ENCODE results near the gene GRPEL1. TPM values are rescaled to one million over a fixed set of nuclear protein-coding genes. Genes with fewer than 3 reads are reported as not detected.
A peak's percentile ranks its signal among the peaks of the same experiment; 100 is the strongest.

GRPEL1 gene
- total and polyA plus RNA-seq, 2 donors (not counting 1 experiment from before 2014, with no cell fraction given) = 16.3 to 42.7 TPM

- H3K4me3 ChIP-seq (replicated peaks in 1 of 4; ENCODE audit: control extremely low read depth in 1 of 4, insufficient read depth in 1 of 4, low read depth in 3 of 4, low read length in 4 of 4) = peak overlapping the region; percentile 76 to 94 (median 88)
- no peaks in the 10 kb centered on the region for H3K9me3 ChIP-seq (ENCODE audit: control insufficient read depth, insufficient read depth, low read depth, low read length)
- no peaks in the 10 kb centered on the region for H4K20me1 ChIP-seq (ENCODE audit: control insufficient read depth, extremely low read depth, insufficient read depth, low read length)
- peaks cover 5% of the 10 kb centered on the region for H3K36me3 ChIP-seq (ENCODE audit: control insufficient read depth, insufficient read depth, low read length)
- no peak for TF ChIP-seq CTCF (conservative IDR thresholded peaks at IDR 0.05 in 1 of 2, IDR thresholded peaks at IDR 0.05 in 1 of 2; ENCODE audit: low read depth in 1 of 2, low read length in 2 of 2)
- no peak for TF ChIP-seq EZH2 (IDR thresholded peaks at IDR 0.05; ENCODE audit: low read length, missing control alignments)
- H3K9ac ChIP-seq (ENCODE audit: insufficient read depth, low read length) = peak overlapping the region; percentile 81
- DNase-seq (ENCODE audit: low read depth in 2 of 2) = no peak
- H3K27ac ChIP-seq (ENCODE audit: insufficient read depth, low read length) = peak overlapping the region; percentile 89
- peaks cover 39% of the 10 kb centered on the region for H3K79me2 ChIP-seq (ENCODE audit: control insufficient read depth, insufficient read depth, low read length)
- H3K4me2 ChIP-seq (ENCODE audit: extremely low read depth, insufficient read depth, low read length) = peak overlapping the region; percentile 86
- H3K27me3 ChIP-seq (ENCODE audit: control insufficient read depth, insufficient read depth, low read length) = no peaks in the 10 kb centered on the region
- H3K4me1 ChIP-seq (ENCODE audit: control insufficient read depth, extremely low read depth, insufficient read depth, low read length) = peaks cover 5% of the 10 kb centered on the region
- H2AFZ ChIP-seq (ENCODE audit: low read length) = no peak overlapping the region
These were observed 775 bp downstream of the GRPEL1 start for GRCh38 chr4:7067126-7067451.

GRCh38 chr4:7066493-7066892, 1.4 kb downstream of the GRPEL1 start:
- peaks cover 10% of the 10 kb centered on the region for H3K36me3 ChIP-seq (ENCODE audit: control insufficient read depth, insufficient read depth, low read length)
- no peaks in the 10 kb centered on the region for H3K27me3 ChIP-seq (ENCODE audit: control insufficient read depth, insufficient read depth, low read length)
- H3K27ac ChIP-seq (ENCODE audit: insufficient read depth, low read length) = no peak overlapping the region
- peak overlapping the region; percentile 86 for H3K4me2 ChIP-seq (ENCODE audit: extremely low read depth, insufficient read depth, low read length)
- no peak for DNase-seq (ENCODE audit: low read depth in 2 of 2)
- TF ChIP-seq EZH2 (IDR thresholded peaks at IDR 0.05; ENCODE audit: low read length, missing control alignments) (no peak), CTCF (conservative IDR thresholded peaks at IDR 0.05 in 1 of 2, IDR thresholded peaks at IDR 0.05 in 1 of 2; ENCODE audit: low read depth in 1 of 2, low read length in 2 of 2) (no peak)
- H3K9me3 ChIP-seq (ENCODE audit: control insufficient read depth, insufficient read depth, low read depth, low read length) = no peaks in the 10 kb centered on the region
- H3K4me1 ChIP-seq (ENCODE audit: control insufficient read depth, extremely low read depth, insufficient read depth, low read length) = peaks cover 5% of the 10 kb centered on the region
- no peaks in the 10 kb centered on the region for H4K20me1 ChIP-seq (ENCODE audit: control insufficient read depth, extremely low read depth, insufficient read depth, low read length)
- no peak overlapping the region for H2AFZ ChIP-seq (ENCODE audit: low read length)
- peak overlapping the region in 2 of 4 experiments; percentile 76 to 94 for H3K4me3 ChIP-seq (replicated peaks in 1 of 4; ENCODE audit: control extremely low read depth in 1 of 4, insufficient read depth in 1 of 4, low read depth in 3 of 4, low read length in 4 of 4)
- peaks cover 39% of the 10 kb centered on the region for H3K79me2 ChIP-seq (ENCODE audit: control insufficient read depth, insufficient read depth, low read length)
- H3K9ac ChIP-seq (ENCODE audit: insufficient read depth, low read length) = no peak overlapping the region

- Histone ChIP-seq H3K4me1 (ENCODE audit: control insufficient read depth, extremely low read depth, insufficient read depth, low read length) (peaks cover 5% of the 10 kb centered on the region), H3K4me3 (replicated peaks in 1 of 4; ENCODE audit: control extremely low read depth in 1 of 4, insufficient read depth in 1 of 4, low read depth in 3 of 4, low read length in 4 of 4) (no peak overlapping the region), H3K27ac (ENCODE audit: insufficient read depth, low read length) (no peak overlapping the region), H4K20me1 (ENCODE audit: control insufficient read depth, extremely low read depth, insufficient read depth, low read length) (no peaks in the 10 kb centered on the region), H3K9ac (ENCODE audit: insufficient read depth, low read length) (no peak overlapping the region), H3K79me2 (ENCODE audit: control insufficient read depth, insufficient read depth, low read length) (peaks cover 39% of the 10 kb centered on the region), H3K27me3 (ENCODE audit: control insufficient read depth, insufficient read depth, low read length) (no peaks in the 10 kb centered on the region), H2AFZ (ENCODE audit: low read length) (no peak overlapping the region), H3K4me2 (ENCODE audit: extremely low read depth, insufficient read depth, low read length) (no peak overlapping the region), H3K36me3 (ENCODE audit: control insufficient read depth, insufficient read depth, low read length) (peaks cover 12% of the 10 kb centered on the region), H3K9me3 (ENCODE audit: control insufficient read depth, insufficient read depth, low read depth, low read length) (no peaks in the 10 kb centered on the region)
- TF ChIP-seq EZH2 (IDR thresholded peaks at IDR 0.05; ENCODE audit: low read length, missing control alignments) (no peak), CTCF (conservative IDR thresholded peaks at IDR 0.05 in 1 of 2, IDR thresholded peaks at IDR 0.05 in 1 of 2; ENCODE audit: low read depth in 1 of 2, low read length in 2 of 2) (no peak)
- no peak for DNase-seq (ENCODE audit: low read depth in 2 of 2)
These were observed 1.9 kb downstream of the GRPEL1 start for GRCh38 chr4:7066006-7066405.

All from fibroblast of lung (primary cell).